GM23338 (cell line): ENCODE measurements around the gene GYPC. TPM values are rescaled to one million over a fixed set of nuclear protein-coding genes. Genes with fewer than 3 reads are reported as not detected.

Source experiments
- ATAC-seq: fragments of 200-7000 bp; cut with Tn5 transposase; 3 replicates; pipeline ENCODE4 v1.9.1; 2020
- DNase-seq: peaks from one replicate; pipeline ENCODE4 v3.0.0-alpha.2; 2015; ENCODE audit warnings: low spot score
- H2AFZ ChIP-seq: fragments of 200-600 bp; sonication (generic); 2 replicates; pipeline ENCODE4 v1.8.0; 2016; ENCODE audit warnings: antibody characterized with exemption, mild to moderate bottlenecking, moderate library complexity
- H3F3A ChIP-seq: fragments of 200-600 bp; sonication (generic); replicated peaks from 2 replicates; pipeline ENCODE4 v1.8.0; 2017; ENCODE audit warnings: antibody characterized with exemption, mixed run types, low read depth
- H3K27ac ChIP-seq: fragments of 200-600 bp; sonication (generic); 2 replicates; pipeline ENCODE4 v1.6.1; 2016; ENCODE audit warnings: low read depth
- H3K27me3 ChIP-seq: fragments of 200-600 bp; sonication (generic); 2 replicates; pipeline ENCODE4 v1.8.0; 2016; ENCODE audit warnings: mild to moderate bottlenecking, mixed run types, moderate library complexity; ENCODE audit not compliant: insufficient read depth
- H3K36me3 ChIP-seq: fragments of 200-600 bp; sonication (generic); 2 replicates; pipeline ENCODE4 v1.8.0; 2016; ENCODE audit warnings: mild to moderate bottlenecking; ENCODE audit not compliant: insufficient read depth
- H3K4me1 ChIP-seq: fragments of 200-600 bp; sonication (generic); 2 replicates; pipeline ENCODE4 v1.8.0; 2016; ENCODE audit warnings: mild to moderate bottlenecking, moderate library complexity; ENCODE audit not compliant: insufficient read depth
- H3K4me2 ChIP-seq: fragments of 200-600 bp; sonication (generic); 2 replicates; pipeline ENCODE4 v1.7.1; 2017; ENCODE audit warnings: mixed run types
- H3K4me3 ChIP-seq: fragments of 200-600 bp; sonication (generic); 2 replicates; pipeline ENCODE4 v1.6.1; 2016; ENCODE audit warnings: mixed run types
- H3K79me2 ChIP-seq: fragments of 200-600 bp; sonication (generic); replicated peaks from 2 replicates; pipeline ENCODE4 v1.8.0; 2017; ENCODE audit warnings: mild to moderate bottlenecking; ENCODE audit not compliant: insufficient read depth
- H3K9me2 ChIP-seq: fragments of 200-600 bp; sonication (generic); 2 replicates; pipeline ENCODE4 v1.8.0; 2017; ENCODE audit not compliant: insufficient read depth
- H4K20me1 ChIP-seq: fragments of 200-600 bp; sonication (generic); replicated peaks from 2 replicates; pipeline ENCODE4 v1.8.0; 2017; ENCODE audit warnings: mild to moderate bottlenecking; ENCODE audit not compliant: insufficient read depth
- H3K27ac Mint-ChIP-seq: 2 replicates; pipeline ENCODE4 v1.8.0; 2020; ENCODE audit warnings: inconsistent platforms, mild to moderate bottlenecking, moderate library complexity, mixed read lengths
- H3K27me3 Mint-ChIP-seq: 3 replicates; pipeline ENCODE4 v1.8.0; 2022; ENCODE audit warnings: low read depth, mild to moderate bottlenecking, moderate library complexity, mixed read lengths, inconsistent platforms; ENCODE audit not compliant: insufficient read depth, poor library complexity
- H3K36me3 Mint-ChIP-seq: 3 replicates; pipeline ENCODE4 v1.8.0; 2021; ENCODE audit warnings: low read depth, mild to moderate bottlenecking, inconsistent platforms, moderate library complexity, mixed read lengths
- H3K4me1 Mint-ChIP-seq: 3 replicates; pipeline ENCODE4 v1.8.0; 2020; ENCODE audit warnings: mild to moderate bottlenecking, inconsistent platforms, mixed read lengths
- H3K4me3 Mint-ChIP-seq: 3 replicates; pipeline ENCODE4 v1.8.0; 2021; ENCODE audit warnings: moderate library complexity, mild to moderate bottlenecking, inconsistent platforms, mixed read lengths
- H3K9me3 Mint-ChIP-seq: 3 replicates; pipeline ENCODE4 v1.8.0; 2020; ENCODE audit warnings: moderate library complexity, mild to moderate bottlenecking, inconsistent platforms, mixed read lengths
- CREB1 ChIP-seq: fragments of 250-450 bp; sonication (Bioruptor Pico); IDR thresholded peaks from 2 replicates; pipeline ENCODE4 v1.5.0; 2020; ENCODE audit warnings: low read depth, mild to moderate bottlenecking, moderate library complexity
- EZH2 ChIP-seq: fragments of 200-600 bp; sonication (generic); IDR thresholded peaks from one replicate; pipeline ENCODE4 v1.8.0; 2017; ENCODE audit warnings: antibody characterized with exemption, mild to moderate bottlenecking, low read depth; ENCODE audit not compliant: unreplicated experiment
- EZH2phosphoT487 ChIP-seq: fragments of 200-600 bp; sonication (generic); IDR thresholded peaks from one replicate; pipeline ENCODE4 v1.8.1; 2018; ENCODE audit warnings: antibody characterized with exemption; ENCODE audit not compliant: unreplicated experiment
- JUNB ChIP-seq: IDR thresholded peaks from one replicate; pipeline ENCODE4 v1.6.1; 2016; ENCODE audit warnings: antibody characterized with exemption; ENCODE audit not compliant: unreplicated experiment
- NANOG ChIP-seq: IDR thresholded peaks from 2 replicates; pipeline ENCODE4 v1.6.1; 2016; ENCODE audit warnings: antibody characterized with exemption, borderline replicate concordance
- STAT1 ChIP-seq: IDR thresholded peaks from one replicate; pipeline ENCODE4 v1.6.1; 2016; ENCODE audit warnings: antibody characterized with exemption; ENCODE audit not compliant: unreplicated experiment
- ZNF114 ChIP-seq: fragments of 250-450 bp; sonication (Bioruptor Pico); IDR thresholded peaks from 2 replicates; pipeline ENCODE4 v1.5.0; 2020; ENCODE audit warnings: mild to moderate bottlenecking, moderate library complexity
- ZNF331 ChIP-seq: fragments of 250-450 bp; sonication (Bioruptor Pico); IDR thresholded peaks from 2 replicates; pipeline ENCODE4 v1.5.0; 2020; ENCODE audit warnings: low read depth, mild to moderate bottlenecking, moderate library complexity
- polyA plus RNA-seq: library from polyadenylated mRNA; unstranded; fragments of >200 nt; fragmentation: Nextera tagmentation; extraction: Ambion mirVana; gene quantifications from 2 replicates; pipeline ENCODE4 v1.2.1, GENCODE V29; 2016
- total RNA-seq: library from RNA; depleted of rRNA; stranded (reverse); fragments of >200 nt; shearing (Covaris generic); gene quantifications from 2 replicates; pipeline ENCODE4 v1.2.3, GENCODE V29; 2014
- TF ChIP-seq, protein P1 (sequence below): IDR thresholded peaks from one replicate; pipeline ENCODE4 v1.6.1; 2018; ENCODE audit warnings: antibody characterized with exemption; ENCODE audit not compliant: unreplicated experiment
- TF ChIP-seq, protein P2 (sequence below): IDR thresholded peaks from 2 replicates; pipeline ENCODE4 v1.6.1; 2016; ENCODE audit warnings: antibody characterized with exemption

GYPC gene
- total and polyA plus RNA-seq, 2 experiments from 2014 or later = 19.6 to 29.7 TPM

DNA sequence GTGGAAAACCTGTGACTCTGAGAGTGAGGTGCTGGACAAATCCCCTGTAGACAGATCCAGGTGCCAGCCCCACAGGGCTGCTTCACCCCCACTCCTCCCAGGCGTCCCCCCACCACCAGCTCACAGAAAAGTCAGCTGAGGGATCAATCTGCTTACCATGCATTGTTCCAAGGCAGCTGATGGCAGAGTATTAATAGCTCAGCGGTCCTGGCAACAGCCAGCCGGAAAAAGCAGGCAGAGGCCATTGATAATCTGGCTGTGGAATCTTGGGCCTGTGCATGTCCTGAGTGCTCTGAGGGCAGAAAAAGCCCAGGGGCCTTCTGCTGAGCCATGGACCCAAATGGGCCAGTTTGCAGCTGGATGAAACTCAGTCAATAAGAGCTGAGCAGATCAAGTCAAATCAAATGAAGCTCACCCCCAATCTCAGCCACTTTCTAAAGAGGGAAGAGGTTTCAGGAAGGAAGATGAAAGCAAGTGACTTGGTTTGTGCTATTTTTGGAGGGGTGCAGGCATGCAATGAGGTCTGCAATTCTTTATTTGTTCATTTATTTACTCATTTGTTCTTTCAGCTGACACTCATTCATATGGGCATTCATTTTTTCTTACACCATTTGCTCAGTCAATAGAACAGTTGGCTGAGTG is 63.4 kb downstream of the GYPC start:
- Mint-ChIP-seq H3K4me1 (no peaks in the 10 kb centered on the region), H3K4me3 (no peak overlapping the region), H3K9me3 (no peaks in the 10 kb centered on the region; the same call in 1 of the 3 replicates), H3K36me3 (no peaks in the 10 kb centered on the region), H3K27me3 (no peaks in the 10 kb centered on the region), H3K27ac (no peak overlapping the region)
- Histone ChIP-seq H4K20me1 (no peaks in the 10 kb centered on the region), H3K79me2 (no peaks in the 10 kb centered on the region), H3K27me3 (no peaks in the 10 kb centered on the region), H3K4me1 (no peaks in the 10 kb centered on the region), H3K4me3 (no peak overlapping the region), H3K9me2 (0 out of 2 replicates have a peak, but pooled peaks cover 4% of the 10 kb centered on the region), H2AFZ (no peak overlapping the region), H3K36me3 (no peaks in the 10 kb centered on the region), H3K4me2 (no peak overlapping the region), H3F3A (no peaks in the 10 kb centered on the region), H3K27ac (no peak overlapping the region)
- TF ChIP-seq, protein P1, sequence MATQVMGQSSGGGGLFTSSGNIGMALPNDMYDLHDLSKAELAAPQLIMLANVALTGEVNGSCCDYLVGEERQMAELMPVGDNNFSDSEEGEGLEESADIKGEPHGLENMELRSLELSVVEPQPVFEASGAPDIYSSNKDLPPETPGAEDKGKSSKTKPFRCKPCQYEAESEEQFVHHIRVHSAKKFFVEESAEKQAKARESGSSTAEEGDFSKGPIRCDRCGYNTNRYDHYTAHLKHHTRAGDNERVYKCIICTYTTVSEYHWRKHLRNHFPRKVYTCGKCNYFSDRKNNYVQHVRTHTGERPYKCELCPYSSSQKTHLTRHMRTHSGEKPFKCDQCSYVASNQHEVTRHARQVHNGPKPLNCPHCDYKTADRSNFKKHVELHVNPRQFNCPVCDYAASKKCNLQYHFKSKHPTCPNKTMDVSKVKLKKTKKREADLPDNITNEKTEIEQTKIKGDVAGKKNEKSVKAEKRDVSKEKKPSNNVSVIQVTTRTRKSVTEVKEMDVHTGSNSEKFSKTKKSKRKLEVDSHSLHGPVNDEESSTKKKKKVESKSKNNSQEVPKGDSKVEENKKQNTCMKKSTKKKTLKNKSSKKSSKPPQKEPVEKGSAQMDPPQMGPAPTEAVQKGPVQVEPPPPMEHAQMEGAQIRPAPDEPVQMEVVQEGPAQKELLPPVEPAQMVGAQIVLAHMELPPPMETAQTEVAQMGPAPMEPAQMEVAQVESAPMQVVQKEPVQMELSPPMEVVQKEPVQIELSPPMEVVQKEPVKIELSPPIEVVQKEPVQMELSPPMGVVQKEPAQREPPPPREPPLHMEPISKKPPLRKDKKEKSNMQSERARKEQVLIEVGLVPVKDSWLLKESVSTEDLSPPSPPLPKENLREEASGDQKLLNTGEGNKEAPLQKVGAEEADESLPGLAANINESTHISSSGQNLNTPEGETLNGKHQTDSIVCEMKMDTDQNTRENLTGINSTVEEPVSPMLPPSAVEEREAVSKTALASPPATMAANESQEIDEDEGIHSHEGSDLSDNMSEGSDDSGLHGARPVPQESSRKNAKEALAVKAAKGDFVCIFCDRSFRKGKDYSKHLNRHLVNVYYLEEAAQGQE = no peak
- TF ChIP-seq NANOG = no peak
- no peak for TF ChIP-seq EZH2phosphoT487
- no peak for TF ChIP-seq STAT1
- no peak for TF ChIP-seq JUNB
- ATAC-seq (no peak), DNase-seq (no peak)

DNA sequence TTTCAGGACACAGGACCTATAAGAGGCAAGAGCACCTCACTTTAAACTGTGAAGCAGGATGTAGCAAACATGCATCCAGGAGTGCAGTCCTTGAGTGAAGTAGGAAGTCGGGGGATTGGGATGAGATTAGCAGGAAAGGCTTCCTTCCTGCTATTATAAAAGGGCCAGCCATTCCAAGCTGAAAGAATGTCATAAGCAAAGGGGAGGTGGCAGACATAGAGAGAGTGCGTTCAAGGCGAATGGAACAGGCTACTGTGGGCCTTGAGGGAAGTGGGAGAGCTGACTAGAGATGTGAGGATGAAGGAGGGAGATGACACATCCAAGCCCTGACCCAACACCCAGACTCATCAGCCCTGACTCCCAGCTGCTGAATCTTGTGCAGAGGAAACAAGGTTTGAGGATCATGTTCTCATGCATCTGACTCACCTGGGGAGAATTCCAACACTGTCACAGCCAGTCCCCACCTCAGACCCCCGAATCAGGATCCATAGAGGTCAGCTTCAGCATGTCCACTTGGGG is 63.9 kb downstream of the GYPC start:
- no peaks in the 10 kb centered on the region for H3K4me1 Mint-ChIP-seq
- H3K27me3 Mint-ChIP-seq = no peaks in the 10 kb centered on the region
- H3K4me3 ChIP-seq = no peak overlapping the region
- H3F3A ChIP-seq = no peaks in the 10 kb centered on the region
- no peak overlapping the region for H2AFZ ChIP-seq
- H3K27ac Mint-ChIP-seq = no peak overlapping the region
- no peak overlapping the region for H3K4me3 Mint-ChIP-seq
- H3K27ac ChIP-seq = no peak overlapping the region
- H3K4me2 ChIP-seq = no peak overlapping the region
- 0 out of 2 replicates have a peak, but pooled peaks cover 7% of the 10 kb centered on the region for H3K9me2 ChIP-seq
- no peaks in the 10 kb centered on the region for H3K4me1 ChIP-seq
- H3K36me3 Mint-ChIP-seq = no peaks in the 10 kb centered on the region
- ATAC-seq (no peak), DNase-seq (no peak)
- H3K79me2 ChIP-seq = no peaks in the 10 kb centered on the region
- peaks cover under 1% of the 10 kb centered on the region for H3K9me3 Mint-ChIP-seq
- H3K27me3 ChIP-seq = no peaks in the 10 kb centered on the region
- no peaks in the 10 kb centered on the region for H4K20me1 ChIP-seq
- H3K36me3 ChIP-seq = no peaks in the 10 kb centered on the region
- TF ChIP-seq EZH2phosphoT487 = no peak
- no peak for TF ChIP-seq CREB1 (CRISPR knock-in tag)
- TF ChIP-seq, protein P2, sequence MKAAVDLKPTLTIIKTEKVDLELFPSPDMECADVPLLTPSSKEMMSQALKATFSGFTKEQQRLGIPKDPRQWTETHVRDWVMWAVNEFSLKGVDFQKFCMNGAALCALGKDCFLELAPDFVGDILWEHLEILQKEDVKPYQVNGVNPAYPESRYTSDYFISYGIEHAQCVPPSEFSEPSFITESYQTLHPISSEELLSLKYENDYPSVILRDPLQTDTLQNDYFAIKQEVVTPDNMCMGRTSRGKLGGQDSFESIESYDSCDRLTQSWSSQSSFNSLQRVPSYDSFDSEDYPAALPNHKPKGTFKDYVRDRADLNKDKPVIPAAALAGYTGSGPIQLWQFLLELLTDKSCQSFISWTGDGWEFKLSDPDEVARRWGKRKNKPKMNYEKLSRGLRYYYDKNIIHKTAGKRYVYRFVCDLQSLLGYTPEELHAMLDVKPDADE = no peak
- no peak for TF ChIP-seq ZNF114 (CRISPR knock-in tag)
- no peak for TF ChIP-seq JUNB
- no peak for TF ChIP-seq ZNF331 (CRISPR knock-in tag)
- TF ChIP-seq, protein P1 = no peak
- TF ChIP-seq NANOG = no peak
- no peak for TF ChIP-seq EZH2
